MV-4-11 (cell line): ENCODE data around the gene LIME1.
"Not testable (repeated sequence)": the region's sequence is repeated elsewhere in the genome, so short reads cannot be mapped to it uniquely, and the experiment has no call there.

Experiments
- DNase-seq: peaks from one replicate; lab custom pipeline; 2025; lab: John Stamatoyannopoulos, UW

The LIME1 gene

GRCh38 chr20:63772781-63773518 lies 36.5 kb downstream of the LIME1 start:
- peak; percentile 68 for DNase-seq

GRCh38 chr20:63773571-63774241 lies 37.2 kb downstream of the LIME1 start:
- no peak for DNase-seq

DNA sequence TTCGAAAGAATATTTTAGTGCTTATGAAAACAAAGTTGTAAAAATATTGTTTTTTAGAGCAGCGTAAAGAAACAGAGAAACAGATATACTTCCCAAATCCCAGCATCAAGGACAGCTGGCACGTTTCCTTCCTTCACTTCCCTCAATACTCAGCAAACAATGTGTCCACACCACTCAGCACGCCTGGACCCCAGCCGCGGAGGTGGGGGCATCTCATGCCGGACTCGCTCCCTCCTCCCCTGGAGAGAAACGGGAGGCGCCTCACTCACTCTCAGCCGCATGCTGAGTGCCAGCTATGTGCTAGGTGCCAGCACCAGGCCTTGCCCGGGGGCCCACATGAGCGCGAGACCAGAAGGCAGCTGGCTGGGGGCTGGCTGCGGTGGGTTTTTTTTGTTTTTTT lies 37.8 kb downstream of the LIME1 start:
- no peak for DNase-seq

DNA sequence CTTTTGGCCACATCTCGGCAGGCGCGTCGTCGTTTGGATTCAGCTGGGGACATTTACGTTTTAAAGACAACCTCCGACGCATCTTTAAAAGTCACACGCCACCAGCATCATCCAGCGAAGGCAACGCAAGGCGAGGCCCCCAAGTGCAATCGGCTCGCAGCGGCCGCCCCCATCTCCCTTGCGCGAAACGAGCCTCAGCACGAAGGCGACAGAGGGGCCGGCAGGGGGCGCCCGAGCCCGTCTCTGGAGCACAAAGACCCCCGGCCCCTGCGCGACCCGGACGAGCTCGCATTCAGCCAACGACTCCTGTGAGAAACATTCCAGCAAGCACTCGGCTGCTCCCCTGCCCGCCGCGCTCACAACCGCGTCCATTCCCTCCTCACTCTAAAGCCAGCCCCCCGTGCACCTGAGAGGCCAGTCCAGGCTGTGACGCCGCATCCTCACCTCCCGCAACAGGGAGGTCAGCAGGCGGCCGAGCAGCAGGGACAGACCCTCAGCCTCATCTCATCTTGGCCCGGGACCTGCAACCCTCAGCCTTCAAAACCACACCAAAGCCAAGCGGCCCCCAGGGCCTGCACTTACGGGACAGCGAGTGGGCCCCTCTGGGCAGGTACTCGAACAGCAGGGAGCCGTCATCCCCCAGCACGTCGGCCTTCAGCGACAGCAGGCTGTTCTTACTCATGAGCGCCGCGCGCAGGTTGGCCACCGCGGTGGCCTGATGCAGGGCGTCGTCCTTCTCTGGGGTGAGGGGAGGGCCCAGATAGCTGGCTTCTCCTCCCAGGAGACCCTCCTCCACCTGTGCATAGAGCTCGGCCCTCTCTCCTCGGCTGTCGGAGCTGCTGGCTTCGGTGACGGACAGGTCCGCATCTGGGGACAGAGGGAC lies 38.9 kb downstream of the LIME1 start:
- DNase-seq, result no peak

DNA sequence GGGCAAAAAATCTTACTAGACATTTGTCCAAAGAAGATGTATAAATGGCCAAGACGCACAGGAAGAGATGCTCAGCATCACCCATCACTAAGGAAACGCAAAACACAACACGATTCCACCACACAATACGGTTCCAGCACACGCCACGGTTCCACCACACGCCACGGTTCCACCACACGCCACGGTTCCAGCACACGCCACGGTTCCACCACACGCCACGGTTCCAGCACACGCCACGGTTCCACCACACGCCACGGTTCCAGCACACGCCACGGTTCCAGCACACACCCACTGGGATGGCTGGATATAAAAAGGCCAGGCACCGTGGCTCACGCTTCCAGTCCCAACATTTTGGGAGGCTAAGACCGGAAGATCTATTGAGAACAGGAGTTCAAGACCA lies 40.4 kb downstream of the LIME1 start:
- DNase-seq, result not testable (repeated sequence)

DNA sequence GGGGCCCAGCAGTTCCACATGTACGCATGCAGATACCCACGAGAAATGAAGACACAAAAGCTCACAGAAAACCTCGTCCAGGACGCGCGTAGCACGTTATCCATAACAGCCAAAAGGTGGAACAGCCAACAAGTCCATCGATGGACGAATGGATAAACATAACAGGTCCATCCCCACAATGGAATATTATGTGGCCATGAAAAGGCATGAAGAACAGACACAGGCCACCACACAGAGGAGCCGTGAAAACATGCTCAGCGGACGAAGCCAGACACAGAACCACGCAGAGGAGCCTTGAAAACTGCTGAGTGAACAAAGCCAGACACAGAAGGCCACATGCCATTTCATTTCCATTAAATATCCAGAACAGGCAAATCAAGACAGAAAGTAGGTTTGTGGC lies 41.1 kb downstream of the LIME1 start:
- no peak for DNase-seq

DNA sequence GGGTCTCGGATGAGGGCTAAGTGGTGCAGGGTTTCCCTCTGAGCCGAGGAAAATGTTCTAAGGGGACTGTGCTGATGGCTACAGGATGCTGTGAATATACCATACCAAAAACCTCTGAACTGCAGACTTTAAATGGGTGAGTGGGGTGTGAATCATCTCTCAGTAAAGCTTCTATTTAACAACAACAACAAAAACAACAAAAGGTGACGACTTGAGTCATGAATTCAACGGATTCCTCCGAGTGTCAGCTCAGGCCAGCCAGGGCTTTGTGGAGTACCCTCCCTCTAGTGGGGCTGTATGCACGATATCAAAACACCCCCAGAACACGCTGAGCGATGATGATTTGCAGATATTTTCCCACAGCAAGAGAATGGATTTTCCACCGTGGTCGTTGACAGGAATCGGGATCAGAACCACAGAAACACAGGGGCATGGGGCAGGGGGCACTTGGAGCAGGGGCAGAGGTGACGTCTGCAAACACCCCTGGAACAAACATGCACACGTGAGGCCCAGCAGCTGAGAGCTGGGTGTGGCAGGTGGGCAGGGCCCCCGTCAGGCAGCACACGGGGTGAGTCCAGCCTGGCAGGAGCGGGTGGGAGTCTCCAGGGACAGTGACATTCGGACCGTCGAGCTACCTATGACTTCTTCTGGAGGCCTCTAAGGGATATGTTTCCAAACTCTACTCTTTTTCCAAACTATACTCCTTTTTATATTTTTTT lies 41.7 kb downstream of the LIME1 start:
- DNase-seq, result no peak

GRCh38 chr20:63778857-63779256 lies 42.4 kb downstream of the LIME1 start:
- DNase-seq, result no peak

DNA sequence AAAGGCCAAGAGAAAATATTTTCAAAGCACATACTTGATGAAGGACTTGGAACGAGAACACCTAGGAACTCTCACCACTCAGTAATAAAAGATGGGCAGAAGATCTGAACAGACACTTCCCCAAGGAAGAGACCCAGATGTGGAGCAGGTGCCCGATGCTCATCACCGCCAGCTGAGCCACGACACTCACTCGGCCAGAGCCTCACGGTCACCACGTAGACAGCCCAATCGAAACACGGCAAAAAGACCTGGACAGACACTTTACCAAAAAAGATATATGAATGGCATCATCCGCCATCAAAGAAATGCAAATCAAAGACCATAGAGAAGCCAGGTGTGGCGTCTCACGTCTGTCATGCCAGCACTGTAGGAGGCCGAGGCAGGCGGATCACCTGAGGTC lies 44.7 kb downstream of the LIME1 start:
- DNase-seq, result no peak

DNA sequence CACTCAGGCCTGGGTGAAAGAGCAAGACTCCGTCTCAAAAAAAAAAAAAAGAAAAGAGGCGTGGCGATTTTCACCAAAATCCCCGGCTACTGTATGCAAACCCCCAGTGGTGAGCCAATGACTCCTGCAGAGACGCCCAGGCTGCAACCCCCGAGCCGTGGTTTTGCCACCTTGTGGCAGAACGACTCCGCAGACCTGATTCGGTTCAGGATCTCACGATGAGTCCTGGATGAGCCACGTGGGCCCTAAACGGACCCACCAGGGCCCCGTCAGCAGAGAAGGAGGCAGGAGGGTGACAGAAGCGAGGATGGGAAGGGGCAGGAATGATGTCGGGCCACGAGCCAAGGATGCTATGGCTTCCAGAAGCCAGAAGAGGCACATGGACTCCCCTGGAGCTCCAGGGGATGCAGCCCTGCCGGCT lies 45.6 kb downstream of the LIME1 start:
- DNase-seq, result no peak

DNA sequence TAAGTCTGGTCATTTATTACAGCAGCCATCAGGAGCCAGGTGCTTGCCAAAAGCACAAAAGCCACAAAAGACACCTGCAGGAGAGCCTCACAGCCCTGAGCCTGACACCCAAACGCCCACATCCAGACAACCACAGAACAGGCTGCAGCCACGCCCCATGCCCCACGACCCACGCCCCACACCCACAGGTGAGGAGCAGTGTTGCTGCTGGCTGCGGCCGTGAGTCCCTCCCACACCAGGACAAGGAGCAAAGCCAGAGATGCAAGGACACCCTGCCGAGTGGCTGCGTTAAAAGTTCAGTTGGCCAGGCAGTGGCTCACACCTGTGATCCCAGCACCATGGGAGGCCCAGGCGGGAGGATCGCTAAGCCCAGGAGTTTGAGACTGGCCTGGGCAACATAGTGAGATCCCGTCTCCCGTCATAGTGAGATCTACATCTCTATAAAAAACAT lies 46.1 kb downstream of the LIME1 start:
- DNase-seq, result no peak

- DNase-seq, result no peak
Observed at GRCh38 chr20:63783970-63784369, 47.5 kb downstream of the LIME1 start.

GRCh38 chr20:63785691-63786131 lies 49.2 kb downstream of the LIME1 start:
- DNase-seq, result no peak

- DNase-seq, result no peak
Observed at GRCh38 chr20:63787302-63787701, 50.8 kb downstream of the LIME1 start.

DNA sequence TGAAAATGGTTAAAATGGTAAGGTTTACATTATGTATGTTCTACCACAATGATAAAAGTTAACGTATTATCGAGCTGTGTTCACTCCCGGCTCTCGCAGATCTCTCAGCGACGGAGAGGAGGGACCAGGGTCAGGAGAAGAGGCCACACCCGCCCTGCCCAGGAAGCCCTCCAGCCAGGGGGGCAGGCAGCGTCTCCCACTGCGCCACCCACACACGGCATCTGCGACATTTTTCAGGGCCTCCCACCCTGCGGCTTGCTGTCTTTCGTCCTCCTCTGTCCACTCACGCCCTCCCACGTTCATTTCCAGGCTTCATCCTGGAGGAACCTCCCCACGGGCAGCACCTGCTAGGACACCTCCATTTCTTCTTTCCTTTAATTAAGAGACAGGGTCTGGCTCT lies 51.3 kb downstream of the LIME1 start:
- no peak for DNase-seq
